GM18868 (cell line): Measurements from ENCODE around the gene SUMO2.
A peak's percentile ranks its signal among the peaks of the same experiment; 100 is the strongest.
"Not testable (repeated sequence)": the region's sequence is repeated elsewhere in the genome, so short reads cannot be mapped to it uniquely, and the experiment has no call there.

Source experiments
- ATAC-seq: cut with Tn5 transposase; IDR thresholded peaks from one replicate; pipeline ENCODE4 v1.9.1; 2021; ENCODE audit warnings: mild to moderate bottlenecking, moderate library complexity; ENCODE audit not compliant: unreplicated experiment

The SUMO2 gene

GRCh38 chr17:75182569-75183436, at the start of gene SUMO2:
SUMO2 (minus strand) TSS chr17:75182959; CDS start chr17:75182834, 125 bp downstream.
- peak; percentile 75 for ATAC-seq

GRCh38 chr17:75231741-75232464, 49.1 kb upstream of the SUMO2 start:
- no peak for ATAC-seq

GRCh38 chr17:75231071-75231470, 48.3 kb upstream of the SUMO2 start:
- no peak for ATAC-seq

GRCh38 chr17:75228847-75229246, 46.1 kb upstream of the SUMO2 start:
- no peak for ATAC-seq

- ATAC-seq = no peak
These were observed 45.5 kb upstream of the SUMO2 start for GRCh38 chr17:75228305-75228704.

DNA sequence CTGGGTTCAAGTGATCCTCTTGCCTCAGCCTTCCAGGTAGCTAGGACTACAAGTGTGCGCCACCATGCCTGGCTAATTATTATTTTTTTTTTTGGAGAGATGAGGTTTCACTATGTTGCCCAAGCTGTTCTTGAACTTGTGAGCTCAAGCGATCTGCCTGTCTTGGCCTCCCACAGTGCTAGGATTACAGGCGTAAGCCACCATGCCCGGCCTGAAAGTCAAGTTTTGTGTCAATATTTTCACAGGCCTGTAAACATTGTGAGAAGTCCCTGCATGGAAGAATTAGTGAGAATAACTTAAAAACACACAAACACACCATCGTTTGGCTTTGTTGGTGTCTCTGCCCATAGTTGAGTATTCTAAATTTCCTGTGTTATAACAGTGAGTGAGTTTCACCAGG, 45.0 kb upstream of the SUMO2 start:
- no peak for ATAC-seq

GRCh38 chr17:75225016-75225415, 42.3 kb upstream of the SUMO2 start:
- ATAC-seq = no peak

DNA sequence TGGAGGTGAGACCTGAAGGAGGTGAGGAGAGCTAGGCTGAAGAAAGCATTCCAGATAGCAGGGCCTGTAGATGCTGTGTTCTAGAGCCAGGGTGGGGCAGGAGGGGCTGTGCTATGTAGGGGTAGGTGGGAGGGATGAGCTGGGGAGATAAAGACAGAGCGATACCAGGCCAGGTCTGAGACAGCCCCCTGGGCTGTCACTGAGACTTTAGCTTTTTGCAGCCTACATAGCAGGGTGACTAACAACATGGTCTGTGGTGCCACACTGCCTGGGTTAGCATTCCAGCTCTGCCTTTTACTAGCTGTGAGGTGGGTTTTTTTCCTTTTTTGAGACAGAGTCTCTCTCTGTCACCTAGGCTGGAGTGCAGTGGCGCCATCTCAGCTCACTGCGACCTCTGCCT, 37.1 kb upstream of the SUMO2 start:
- no peak for ATAC-seq

DNA sequence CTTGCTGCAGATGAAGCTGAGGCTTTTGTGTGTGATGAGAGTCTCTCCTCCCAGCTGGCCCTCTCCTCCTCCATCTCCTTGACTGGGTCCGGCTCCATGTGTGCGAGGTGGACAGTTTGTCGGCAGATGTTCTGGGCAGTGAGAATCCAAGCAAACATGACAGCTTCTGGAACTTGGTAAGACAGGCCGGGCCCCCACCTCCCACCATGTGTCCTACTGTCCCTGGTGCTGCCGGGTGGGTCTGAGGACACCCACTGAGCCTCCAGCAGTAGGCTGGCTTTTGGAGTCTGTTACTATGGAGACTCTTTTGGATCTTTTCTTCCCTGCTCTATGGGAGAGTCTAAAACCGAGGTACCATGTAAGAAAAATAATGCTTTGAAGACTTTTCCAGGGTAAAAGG, 35.4 kb upstream of the SUMO2 start:
- no peak for ATAC-seq

DNA sequence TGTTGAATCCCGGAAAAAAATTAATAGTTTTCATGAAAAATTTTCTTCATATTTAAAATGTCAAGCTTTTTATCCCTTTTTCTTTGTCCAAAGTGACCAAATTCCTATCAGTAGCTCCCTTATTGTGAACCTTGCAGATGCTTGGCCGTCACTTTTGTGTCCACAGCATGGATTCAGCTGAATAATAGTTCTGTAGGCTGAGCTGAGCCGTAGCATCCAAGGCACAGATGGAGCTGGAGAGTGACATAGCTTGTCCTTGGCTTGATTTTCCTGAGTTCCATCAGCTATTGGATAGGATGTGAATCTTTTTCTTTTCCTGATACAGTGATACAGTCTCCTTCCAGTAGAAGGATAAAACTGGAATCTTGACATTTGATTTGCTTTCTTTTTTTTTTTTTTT, 26.3 kb upstream of the SUMO2 start:
- no peak for ATAC-seq

- ATAC-seq = no peak
These were observed 25.4 kb upstream of the SUMO2 start for GRCh38 chr17:75208161-75208560.

DNA sequence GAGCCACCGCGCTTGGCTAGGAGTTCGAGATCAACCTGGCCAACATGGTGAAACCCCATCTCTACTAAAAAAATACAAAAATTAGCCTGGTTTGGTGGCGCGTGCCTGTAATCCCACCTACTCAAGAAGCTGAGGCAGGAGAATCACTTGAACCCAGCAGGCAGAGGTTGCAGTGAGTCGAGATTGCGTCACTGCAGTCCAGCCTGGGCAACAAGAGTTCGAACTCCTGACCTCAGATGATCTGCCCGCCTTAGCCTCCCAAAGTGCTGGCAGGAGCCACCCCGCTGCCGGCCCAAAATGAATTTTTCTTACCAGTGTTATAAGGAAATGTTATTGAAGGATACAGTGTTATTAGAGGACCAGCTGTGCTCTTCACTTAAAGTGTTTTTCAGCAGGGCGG, 25.0 kb upstream of the SUMO2 start:
- ATAC-seq = no peak

- ATAC-seq = not testable (repeated sequence)
These were observed 24.3 kb upstream of the SUMO2 start for GRCh38 chr17:75207050-75207407.

DNA sequence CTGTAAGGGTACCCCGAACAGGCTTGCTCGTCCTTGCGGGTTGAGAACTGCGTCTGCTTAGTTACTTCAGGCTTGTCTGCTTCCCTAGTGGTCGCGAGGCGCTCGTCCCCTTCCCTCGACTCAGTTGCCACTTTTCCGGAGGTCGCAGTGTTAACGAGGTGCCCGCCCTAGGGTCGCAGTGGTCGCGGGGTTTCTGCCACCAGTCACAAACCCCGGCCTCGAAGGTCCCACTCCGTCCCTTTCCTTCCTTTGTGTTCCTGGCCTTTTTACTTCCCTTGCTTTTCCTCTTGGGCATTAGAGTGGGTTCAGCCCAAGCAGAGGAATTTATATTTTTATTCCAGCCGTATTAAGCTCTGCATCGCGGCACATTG, 23.0 kb upstream of the SUMO2 start:
- no peak for ATAC-seq

DNA sequence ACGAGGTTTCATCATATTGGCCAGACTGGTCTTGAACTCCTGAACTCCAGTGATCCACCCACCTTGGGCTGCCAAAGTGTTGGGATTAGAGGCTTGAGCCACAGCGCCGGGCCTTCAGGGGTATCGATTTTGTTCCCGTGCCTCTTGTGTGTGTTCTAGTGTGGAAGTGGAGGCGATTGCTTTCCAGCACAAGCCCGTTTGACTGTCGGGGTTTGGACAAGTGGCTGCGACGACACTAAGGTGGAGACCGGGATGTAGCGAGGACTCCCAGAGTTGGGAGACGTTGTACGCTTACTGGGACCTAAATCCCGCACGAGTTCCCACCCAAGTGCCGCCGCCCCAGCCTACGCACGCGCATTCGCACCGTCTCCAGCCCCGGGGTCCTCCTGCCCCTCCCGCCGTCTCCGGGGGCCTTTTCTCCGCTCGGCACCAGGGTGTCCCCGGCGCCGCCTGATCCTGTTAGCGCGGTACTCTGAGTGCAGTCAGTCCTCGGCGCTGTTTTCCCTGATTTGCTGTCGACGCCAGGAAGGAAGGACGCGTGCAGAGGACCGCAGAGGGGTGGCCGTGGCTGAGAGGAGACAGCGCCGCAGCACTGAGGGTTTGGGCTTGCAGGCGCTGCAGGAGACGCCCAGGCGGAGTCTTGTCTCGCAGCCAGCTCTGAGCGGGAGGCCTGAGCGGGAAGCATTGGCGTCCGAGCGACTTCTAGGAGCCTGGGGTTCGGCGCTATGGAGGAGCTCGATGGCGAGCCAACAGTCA, 22.5 kb upstream of the SUMO2 start, which contains the start of gene NUP85:
Gene NUP85, plus strand, starts transcription at position 643 of the 756 bp plus-strand sequence. Its CDS starts 83 bp downstream, at position 726.
- peak; percentile 69 for ATAC-seq

GRCh38 chr17:75199886-75200618, 17.3 kb upstream of the SUMO2 start:
- ATAC-seq = no peak

DNA sequence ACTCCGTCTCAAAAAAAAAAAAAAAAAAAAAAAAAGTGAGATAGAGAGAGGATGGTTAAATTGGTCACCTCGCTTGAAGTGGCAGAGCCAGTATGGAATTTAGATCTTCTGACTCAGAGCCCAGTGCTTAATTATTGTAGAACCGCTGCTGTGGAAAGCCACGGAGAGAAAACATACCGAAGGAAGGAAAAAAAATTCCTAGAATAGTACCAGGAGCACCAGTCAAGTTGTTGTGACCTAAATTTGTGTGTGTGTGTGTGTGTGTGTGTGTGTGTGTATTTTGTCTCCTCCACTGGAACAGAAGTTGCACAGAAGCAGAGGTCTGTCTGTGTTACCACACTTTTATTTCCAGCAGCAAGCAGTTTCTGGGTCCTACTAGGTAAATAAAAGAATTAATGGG, 12.1 kb upstream of the SUMO2 start:
- ATAC-seq = no peak

DNA sequence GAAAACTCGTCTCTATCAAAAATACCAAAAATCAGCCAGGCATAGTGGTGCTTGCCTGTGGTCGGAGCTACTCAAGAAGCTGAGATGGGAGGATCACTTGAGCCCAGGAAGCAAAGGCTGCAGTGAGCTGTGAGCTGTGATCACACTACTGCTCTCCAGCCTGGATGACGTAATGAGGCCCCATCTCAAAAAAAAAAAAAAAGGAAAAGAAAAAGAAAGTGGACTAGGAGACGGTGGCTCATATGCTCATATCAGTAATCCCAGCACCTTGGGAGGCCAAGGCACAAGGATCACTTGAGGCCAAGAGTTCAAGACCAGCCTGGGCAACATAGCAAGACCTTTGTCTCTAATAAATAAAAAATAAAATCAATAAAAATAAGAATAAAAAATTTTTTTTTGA, 8.8 kb upstream of the SUMO2 start:
- ATAC-seq = no peak

DNA sequence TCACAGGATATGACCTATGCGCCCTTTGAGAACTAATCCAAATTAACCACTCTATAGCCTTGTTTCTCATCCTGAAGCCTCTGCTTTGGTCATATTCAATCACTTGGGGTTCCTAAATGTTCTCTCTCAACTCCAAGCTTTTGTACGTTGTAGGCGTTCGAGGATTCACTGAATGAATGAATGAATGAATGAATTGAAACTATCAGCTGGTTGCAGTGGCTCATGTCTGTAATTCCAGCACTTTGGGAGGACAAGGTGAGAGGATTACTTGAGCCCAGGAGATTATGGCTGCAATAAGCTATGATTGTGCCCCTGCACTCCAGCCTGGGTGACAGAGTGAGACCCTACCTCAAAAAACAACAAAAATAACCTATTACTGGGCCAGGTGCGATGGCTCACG, 5.9 kb upstream of the SUMO2 start:
- ATAC-seq = no peak

DNA sequence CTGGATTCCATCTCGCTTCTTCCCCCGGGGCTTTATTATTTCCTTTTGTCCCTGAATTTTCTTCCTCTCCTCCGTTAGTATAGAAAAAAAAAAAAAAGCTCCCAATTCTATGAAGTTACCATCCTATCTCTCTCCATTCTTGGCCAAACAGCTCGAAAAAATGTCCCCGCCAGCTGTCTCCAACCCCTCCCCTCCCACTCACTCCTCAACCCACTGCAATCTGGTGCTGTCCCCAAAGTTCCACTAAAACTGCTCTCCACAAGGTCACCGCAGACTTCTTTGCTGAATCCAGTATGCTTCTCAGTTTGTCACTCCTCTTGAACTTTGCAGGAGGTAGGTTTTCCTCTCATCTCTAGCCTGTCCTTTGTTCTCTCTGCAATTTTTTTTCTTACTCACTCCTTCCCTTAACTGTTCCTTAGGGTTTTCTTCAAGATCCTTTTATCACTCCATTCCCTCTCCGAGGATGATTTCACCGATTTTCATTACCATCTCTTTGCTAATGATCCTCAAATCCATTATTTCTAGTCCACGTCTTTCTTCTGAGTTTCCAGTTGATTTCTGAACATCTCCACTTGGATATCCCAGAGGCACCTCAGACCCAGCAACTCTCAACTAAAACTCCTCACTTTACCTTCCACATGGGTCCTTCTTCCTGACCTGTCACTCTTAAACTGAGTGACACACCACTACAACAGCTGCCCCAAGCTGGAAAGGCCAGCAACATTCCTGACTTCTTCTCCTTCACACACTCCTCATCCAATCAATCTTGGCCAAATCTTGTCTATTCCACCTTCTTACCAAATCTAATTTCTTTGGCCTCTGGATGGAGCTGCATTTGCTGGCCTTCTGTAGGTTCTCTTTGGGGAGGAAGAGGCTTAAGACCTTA, 1.5 kb upstream of the SUMO2 start:
- ATAC-seq = no peak
